ENCODE data around the gene DYNLT2.
"Not testable (repeated sequence)": the region's sequence is repeated elsewhere in the genome, so short reads cannot be mapped to it uniquely, and the experiment has no call there.

The DYNLT2 gene

DNA sequence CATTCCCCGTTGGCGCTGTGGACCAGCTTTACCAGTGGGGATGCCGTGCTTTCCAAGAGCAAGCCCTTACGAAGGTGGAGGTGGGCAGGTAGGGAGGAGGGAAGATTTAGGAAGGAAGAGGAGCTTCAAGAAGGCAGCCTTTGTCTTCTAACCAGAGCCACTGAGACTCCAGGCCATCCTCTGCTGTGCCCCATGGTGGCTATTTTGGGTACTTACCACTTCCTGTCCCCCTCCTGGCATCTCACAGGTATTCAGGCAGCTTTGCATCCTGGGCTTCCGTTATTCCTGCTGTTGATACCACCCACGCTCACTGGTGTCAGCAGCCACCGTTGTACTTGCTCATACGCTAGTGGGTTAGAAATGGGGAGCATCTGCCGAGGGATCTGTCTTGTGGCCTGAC lies 23.0 kb upstream of the DYNLT2 start:
- H3K27ac Mint-ChIP-seq, result no peak overlapping the region
- no peak overlapping the region for H3K4me3 Mint-ChIP-seq
- H3K36me3 Mint-ChIP-seq, result peaks cover 14% of the 10 kb centered on the region
- H3K4me1 Mint-ChIP-seq (ENCODE audit: low read depth), result no peaks in the 10 kb centered on the region
- no peaks in the 10 kb centered on the region for H3K27me3 Mint-ChIP-seq
- no peaks in the 10 kb centered on the region for H3K9me3 Mint-ChIP-seq (ENCODE audit: low read depth)

DNA sequence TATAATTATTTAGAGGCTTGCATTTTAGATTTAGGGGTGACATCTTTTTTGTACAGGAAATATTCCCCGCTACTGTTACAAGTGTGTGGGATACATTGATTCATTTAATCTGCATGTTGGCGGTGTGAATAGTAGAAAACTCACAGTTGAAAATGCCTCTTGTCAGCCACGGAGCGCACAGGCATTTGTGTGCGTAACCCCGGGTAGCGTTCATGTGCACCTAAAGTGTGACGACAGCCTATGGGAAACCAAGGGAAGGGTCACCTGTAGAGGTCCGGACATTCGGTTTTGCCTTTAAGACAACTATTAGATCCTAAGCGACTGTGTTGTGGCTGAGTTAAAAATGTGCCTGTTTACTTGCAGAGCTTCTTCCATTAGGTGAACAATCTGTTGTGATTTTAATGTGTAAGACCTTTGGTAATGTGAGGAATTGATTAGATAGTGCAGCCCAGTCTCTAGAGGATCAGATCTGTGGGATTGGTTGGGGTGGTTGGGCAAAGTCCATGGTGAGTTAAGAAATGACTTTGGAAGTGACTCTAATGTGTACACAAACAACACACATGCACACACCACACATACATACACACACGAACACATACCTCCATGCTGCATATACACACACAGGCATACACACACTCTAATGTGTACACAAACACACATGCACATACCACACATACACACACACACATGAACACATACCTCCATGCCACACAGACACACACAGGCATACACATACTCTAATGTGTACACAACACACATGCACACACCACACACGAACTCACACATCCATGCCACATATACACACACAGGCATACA lies 15.8 kb upstream of the DYNLT2 start:
- no peaks in the 10 kb centered on the region for H3K9me3 Mint-ChIP-seq (ENCODE audit: low read depth)
- H3K36me3 Mint-ChIP-seq, result peaks cover 11% of the 10 kb centered on the region
- no peak overlapping the region for H3K27ac Mint-ChIP-seq
- no peak overlapping the region for H3K4me3 Mint-ChIP-seq
- H3K4me1 Mint-ChIP-seq (ENCODE audit: low read depth), result no peaks in the 10 kb centered on the region
- no peaks in the 10 kb centered on the region for H3K27me3 Mint-ChIP-seq

GRCh38 chr6:169766232-169766631 lies 14.9 kb upstream of the DYNLT2 start:
- H3K27me3 Mint-ChIP-seq, result no peaks in the 10 kb centered on the region
- H3K27ac Mint-ChIP-seq, result no peak overlapping the region
- no peak overlapping the region for H3K4me3 Mint-ChIP-seq
- peaks cover 9% of the 10 kb centered on the region for H3K36me3 Mint-ChIP-seq
- H3K9me3 Mint-ChIP-seq (ENCODE audit: low read depth), result no peaks in the 10 kb centered on the region
- H3K4me1 Mint-ChIP-seq (ENCODE audit: low read depth), result no peaks in the 10 kb centered on the region

DNA sequence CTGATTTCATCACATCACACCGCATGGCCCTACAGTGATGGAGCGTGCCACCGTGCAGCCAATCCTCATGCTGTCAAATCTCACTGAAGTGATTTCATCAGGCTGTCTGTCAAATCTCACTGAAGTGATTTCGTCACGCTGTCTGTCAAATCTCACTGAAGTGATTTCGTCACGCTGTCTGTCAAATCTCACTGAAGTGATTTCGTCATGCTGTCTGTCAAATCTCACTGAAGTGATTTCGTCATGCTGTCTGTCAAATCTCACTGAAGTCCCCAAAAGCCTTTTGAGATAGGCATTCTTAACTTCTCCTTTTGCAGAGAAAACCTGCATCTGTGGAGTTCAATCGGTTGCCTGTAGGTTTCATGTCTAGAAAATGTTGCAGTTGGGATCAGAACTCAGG lies 14.4 kb upstream of the DYNLT2 start:
- H3K27ac Mint-ChIP-seq; H3K4me1 Mint-ChIP-seq (ENCODE audit: low read depth); H3K9me3 Mint-ChIP-seq (ENCODE audit: low read depth); H3K27me3 Mint-ChIP-seq; H3K4me3 Mint-ChIP-seq; H3K36me3 Mint-ChIP-seq: not testable (repeated sequence)

- H3K4me1 Mint-ChIP-seq (ENCODE audit: low read depth), result no peaks in the 10 kb centered on the region
- H3K27ac Mint-ChIP-seq, result no peak overlapping the region
- H3K4me3 Mint-ChIP-seq, result no peak overlapping the region
- H3K9me3 Mint-ChIP-seq (ENCODE audit: low read depth), result no peaks in the 10 kb centered on the region
- H3K27me3 Mint-ChIP-seq, result no peaks in the 10 kb centered on the region
- peaks cover 12% of the 10 kb centered on the region for H3K36me3 Mint-ChIP-seq
Observed at GRCh38 chr6:169763881-169764280, 12.5 kb upstream of the DYNLT2 start.

- Mint-ChIP-seq H3K36me3 (peaks cover 15% of the 10 kb centered on the region), H3K27ac (no peak overlapping the region), H3K4me1 (ENCODE audit: low read depth) (no peaks in the 10 kb centered on the region)
Observed at GRCh38 chr6:169763308-169763707, 11.9 kb upstream of the DYNLT2 start.

DNA sequence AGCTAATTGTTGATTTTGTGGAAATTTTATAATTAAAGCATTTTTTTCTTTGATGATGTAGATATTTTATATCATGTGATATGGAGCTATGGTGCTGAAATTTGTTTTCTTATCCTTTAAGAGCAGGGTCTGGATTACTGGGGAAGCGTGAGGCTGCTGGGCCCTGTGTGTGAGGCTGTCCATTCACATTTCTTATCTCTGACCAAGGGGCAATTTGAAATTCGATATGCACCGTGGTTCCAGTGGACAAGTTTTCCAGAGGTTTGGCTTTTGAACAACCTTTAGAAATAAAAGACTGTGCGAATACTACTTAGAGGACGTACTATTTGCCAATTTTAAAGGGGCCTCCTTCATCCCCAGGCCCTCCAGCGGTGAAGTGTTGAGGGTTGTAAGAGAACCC lies 3.8 kb upstream of the DYNLT2 start:
- Mint-ChIP-seq H3K27me3 (no peaks in the 10 kb centered on the region), H3K36me3 (peaks cover 10% of the 10 kb centered on the region), H3K27ac (no peak overlapping the region), H3K4me3 (no peak overlapping the region), H3K4me1 (ENCODE audit: low read depth) (peaks cover 28% of the 10 kb centered on the region), H3K9me3 (ENCODE audit: low read depth) (no peaks in the 10 kb centered on the region)

More at GRCh38 chr6:169763308-169763707, 11.9 kb upstream of the DYNLT2 start:
- Mint-ChIP-seq H3K27me3 (no peaks in the 10 kb centered on the region), H3K4me3 (no peak overlapping the region), H3K9me3 (ENCODE audit: low read depth) (no peaks in the 10 kb centered on the region)

DNA sequence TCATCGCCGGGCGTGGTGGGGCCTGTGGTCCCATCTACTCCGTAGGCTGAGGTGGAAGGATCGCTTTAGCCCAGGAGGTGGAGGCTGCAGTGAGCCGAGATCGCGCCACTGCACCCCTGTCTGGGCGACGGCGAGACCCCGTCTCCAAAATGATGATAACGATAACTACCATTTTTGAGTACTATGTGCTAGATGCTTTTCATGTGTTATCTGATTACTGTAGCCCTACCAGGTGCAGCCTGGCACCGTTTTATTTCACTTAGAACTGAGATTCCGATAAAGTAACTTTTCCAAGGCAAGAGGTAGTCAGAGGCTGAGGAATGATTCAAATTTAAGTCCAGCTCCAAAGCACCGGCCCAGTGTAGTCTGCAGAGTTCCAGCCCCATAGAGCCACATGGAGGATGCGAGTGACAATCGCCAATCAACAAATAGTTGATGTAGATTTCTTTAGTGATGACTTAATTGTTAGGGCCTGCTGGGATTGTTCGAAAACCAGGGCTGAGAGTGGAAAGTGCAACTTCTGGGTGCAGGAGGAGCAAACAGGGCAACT lies 777 bp upstream of the DYNLT2 start:
- Mint-ChIP-seq H3K4me3 (peak overlapping the region; percentile 92), H3K27ac (peak overlapping the region; percentile 91), H3K36me3 (peaks cover 7% of the 10 kb centered on the region), H3K9me3 (ENCODE audit: low read depth) (peaks cover 4% of the 10 kb centered on the region), H3K4me1 (ENCODE audit: low read depth) (peaks cover 37% of the 10 kb centered on the region), H3K27me3 (no peaks in the 10 kb centered on the region)

DNA sequence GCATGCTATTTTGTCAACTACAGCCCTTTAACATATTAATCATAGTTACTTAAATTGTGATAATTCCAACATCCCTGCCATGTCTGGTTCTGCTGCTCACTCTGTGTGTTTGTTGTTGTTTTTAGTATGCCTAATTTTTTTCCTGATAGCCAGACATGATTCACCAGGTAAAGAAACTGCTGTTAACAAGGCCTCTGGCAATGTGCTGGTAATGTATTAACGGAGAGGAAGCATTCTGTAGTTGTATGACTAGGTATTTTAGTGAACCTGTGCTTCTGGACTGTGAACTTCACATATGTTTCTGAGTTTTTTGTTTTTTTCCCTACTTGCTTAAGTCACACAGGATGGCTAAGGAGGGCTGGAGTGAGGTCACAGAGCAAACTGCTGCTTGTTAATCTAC lies 4.8 kb downstream of the DYNLT2 start:
- Mint-ChIP-seq H3K36me3 (peaks cover 6% of the 10 kb centered on the region), H3K4me1 (ENCODE audit: low read depth) (peaks cover 20% of the 10 kb centered on the region), H3K4me3 (no peak overlapping the region), H3K27me3 (no peaks in the 10 kb centered on the region), H3K27ac (no peak overlapping the region), H3K9me3 (ENCODE audit: low read depth) (peaks cover 6% of the 10 kb centered on the region)

GRCh38 chr6:169745405-169745804 lies 6.0 kb downstream of the DYNLT2 start:
- Mint-ChIP-seq H3K9me3 (ENCODE audit: low read depth) (peaks cover 6% of the 10 kb centered on the region), H3K27me3 (no peaks in the 10 kb centered on the region), H3K27ac (no peak overlapping the region), H3K36me3 (peaks cover 6% of the 10 kb centered on the region), H3K4me1 (ENCODE audit: low read depth) (peaks cover 11% of the 10 kb centered on the region), H3K4me3 (no peak overlapping the region)

DNA sequence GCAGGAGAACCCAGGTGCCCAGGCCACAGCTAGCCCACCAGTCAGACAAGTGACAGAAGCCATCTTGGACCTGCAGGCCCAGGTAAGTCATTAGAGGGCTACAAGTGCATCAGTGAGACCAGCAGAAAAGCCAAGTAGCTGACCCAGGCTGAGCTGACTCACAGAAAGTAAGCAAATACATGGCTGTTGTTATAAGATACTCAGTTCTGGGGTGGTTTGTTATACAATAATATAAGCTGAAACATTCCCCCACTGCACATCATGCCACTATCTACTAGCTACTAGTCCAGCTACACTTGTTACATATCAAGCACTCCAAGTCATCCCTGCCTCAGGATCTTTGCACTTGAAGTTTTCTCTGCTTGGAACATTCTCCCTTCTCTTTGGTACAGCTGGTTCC lies 10.0 kb downstream of the DYNLT2 start:
- Mint-ChIP-seq H3K27me3 (no peaks in the 10 kb centered on the region), H3K9me3 (ENCODE audit: low read depth) (no peaks in the 10 kb centered on the region), H3K4me3 (no peak overlapping the region), H3K36me3 (peaks cover 5% of the 10 kb centered on the region), H3K4me1 (ENCODE audit: low read depth) (no peaks in the 10 kb centered on the region), H3K27ac (no peak overlapping the region)

- Mint-ChIP-seq H3K9me3 (ENCODE audit: low read depth) (no peaks in the 10 kb centered on the region), H3K36me3 (peaks cover 5% of the 10 kb centered on the region), H3K27ac (no peak overlapping the region), H3K4me3 (no peak overlapping the region), H3K27me3 (peaks cover 8% of the 10 kb centered on the region), H3K4me1 (ENCODE audit: low read depth) (no peaks in the 10 kb centered on the region)
Observed at GRCh38 chr6:169738976-169739529, 12.3 kb downstream of the DYNLT2 start.

- peaks cover 5% of the 10 kb centered on the region for H3K36me3 Mint-ChIP-seq
- no peaks in the 10 kb centered on the region for H3K9me3 Mint-ChIP-seq (ENCODE audit: low read depth)
- peaks cover 8% of the 10 kb centered on the region for H3K27me3 Mint-ChIP-seq
- H3K4me1 Mint-ChIP-seq (ENCODE audit: low read depth), result no peaks in the 10 kb centered on the region
- no peak overlapping the region for H3K4me3 Mint-ChIP-seq
- no peak overlapping the region for H3K27ac Mint-ChIP-seq
Observed at GRCh38 chr6:169738204-169738975, 13.0 kb downstream of the DYNLT2 start.

GRCh38 chr6:169729961-169730360 lies 21.4 kb downstream of the DYNLT2 start:
- no peaks in the 10 kb centered on the region for H3K27me3 Mint-ChIP-seq
- H3K36me3 Mint-ChIP-seq, result no peaks in the 10 kb centered on the region
- H3K27ac Mint-ChIP-seq, result no peak overlapping the region
- H3K4me3 Mint-ChIP-seq, result no peak overlapping the region
- H3K4me1 Mint-ChIP-seq (ENCODE audit: low read depth), result peaks cover 10% of the 10 kb centered on the region
- no peaks in the 10 kb centered on the region for H3K9me3 Mint-ChIP-seq (ENCODE audit: low read depth)

- H3K27ac Mint-ChIP-seq, result peak overlapping the region; percentile 2
Observed at GRCh38 chr6:169726963-169727362, 24.4 kb downstream of the DYNLT2 start.

More at GRCh38 chr6:169726963-169727362, 24.4 kb downstream of the DYNLT2 start:
- Mint-ChIP-seq H3K4me1 (ENCODE audit: low read depth) (peaks cover 22% of the 10 kb centered on the region), H3K36me3 (no peaks in the 10 kb centered on the region), H3K27me3 (no peaks in the 10 kb centered on the region), H3K4me3 (no peak overlapping the region), H3K9me3 (ENCODE audit: low read depth) (no peaks in the 10 kb centered on the region)
